Progenitor cell of endocrine pancreas (in vitro differentiated cells): Measurements from ENCODE around the gene KIF3B. TPM values are rescaled to one million over a fixed set of nuclear protein-coding genes. Genes with fewer than 3 reads are reported as not detected.
"Not testable (repeated sequence)": the region's sequence is repeated elsewhere in the genome, so short reads cannot be mapped to it uniquely, and the experiment has no call there.

ENCODE experiments used
- DNase-seq: peaks from one replicate; pipeline ENCODE4 v3.0.0; 2021; ENCODE audit warnings: low spot score; ENCODE audit not compliant: unreplicated experiment
- H3K27ac Mint-ChIP-seq: 2 replicates; pipeline ENCODE4 v1.8.0; 2021; ENCODE audit warnings: mild to moderate bottlenecking, moderate library complexity, mixed read lengths
- H3K27me3 Mint-ChIP-seq: 2 replicates; pipeline ENCODE4 v1.8.0; 2021; ENCODE audit warnings: mixed read lengths
- H3K36me3 Mint-ChIP-seq: 2 replicates; pipeline ENCODE4 v1.8.0; 2022; ENCODE audit warnings: mixed read lengths; ENCODE audit not compliant: insufficient read depth
- H3K4me1 Mint-ChIP-seq: 2 replicates; pipeline ENCODE4 v1.8.0; 2021; ENCODE audit warnings: low read depth, mixed read lengths
- H3K4me3 Mint-ChIP-seq: 2 replicates; pipeline ENCODE4 v1.8.0; 2021; ENCODE audit warnings: low read depth, mild to moderate bottlenecking, moderate library complexity, mixed read lengths
- H3K9me3 Mint-ChIP-seq: 2 replicates; pipeline ENCODE4 v1.8.0; 2021; ENCODE audit warnings: low read depth, mixed read lengths
- total RNA-seq: library from RNA; stranded (reverse); gene quantifications from 2 replicates; pipeline ENCODE4 v1.2.1, GENCODE V29; 2021
- TF ChIP-seq, protein P1 (sequence below): fragments of 200-600 bp; sonication (generic); IDR thresholded peaks from one replicate; pipeline ENCODE4 v1.5.0; 2021; ENCODE audit warnings: antibody characterized with exemption, mild to moderate bottlenecking; ENCODE audit not compliant: unreplicated experiment

KIF3B gene
- total RNA-seq, 1 donor from 2014 or later = 61.6 TPM

DNA sequence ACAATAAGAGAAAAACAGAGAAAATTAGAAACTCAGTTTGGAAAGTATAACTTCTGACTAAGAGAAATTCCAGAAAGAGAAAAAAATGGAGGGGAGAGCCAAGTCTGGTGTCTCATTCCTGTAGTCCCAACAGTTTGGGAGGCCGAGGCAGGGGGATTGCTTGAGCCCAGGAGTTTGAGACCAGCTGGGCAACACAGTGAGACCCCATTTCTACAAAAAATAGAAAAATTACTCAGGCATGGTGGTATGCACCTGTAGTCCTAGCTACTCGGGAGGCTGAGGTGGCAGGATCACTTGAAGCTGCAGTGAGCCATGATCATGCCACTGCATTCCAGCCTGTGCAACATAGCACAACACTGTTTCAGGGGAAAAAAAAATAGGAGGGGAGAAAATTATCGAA, 3.1 kb upstream of the KIF3B start:
- H3K27ac Mint-ChIP-seq = no peak overlapping the region
- H3K4me1 Mint-ChIP-seq = peaks cover 11% of the 10 kb centered on the region
- DNase-seq = no peak
- peaks cover 3% of the 10 kb centered on the region for H3K9me3 Mint-ChIP-seq
- no peak overlapping the region for H3K4me3 Mint-ChIP-seq
- H3K36me3 Mint-ChIP-seq = no peaks in the 10 kb centered on the region
- peaks cover 10% of the 10 kb centered on the region for H3K27me3 Mint-ChIP-seq
- TF ChIP-seq, protein P1, sequence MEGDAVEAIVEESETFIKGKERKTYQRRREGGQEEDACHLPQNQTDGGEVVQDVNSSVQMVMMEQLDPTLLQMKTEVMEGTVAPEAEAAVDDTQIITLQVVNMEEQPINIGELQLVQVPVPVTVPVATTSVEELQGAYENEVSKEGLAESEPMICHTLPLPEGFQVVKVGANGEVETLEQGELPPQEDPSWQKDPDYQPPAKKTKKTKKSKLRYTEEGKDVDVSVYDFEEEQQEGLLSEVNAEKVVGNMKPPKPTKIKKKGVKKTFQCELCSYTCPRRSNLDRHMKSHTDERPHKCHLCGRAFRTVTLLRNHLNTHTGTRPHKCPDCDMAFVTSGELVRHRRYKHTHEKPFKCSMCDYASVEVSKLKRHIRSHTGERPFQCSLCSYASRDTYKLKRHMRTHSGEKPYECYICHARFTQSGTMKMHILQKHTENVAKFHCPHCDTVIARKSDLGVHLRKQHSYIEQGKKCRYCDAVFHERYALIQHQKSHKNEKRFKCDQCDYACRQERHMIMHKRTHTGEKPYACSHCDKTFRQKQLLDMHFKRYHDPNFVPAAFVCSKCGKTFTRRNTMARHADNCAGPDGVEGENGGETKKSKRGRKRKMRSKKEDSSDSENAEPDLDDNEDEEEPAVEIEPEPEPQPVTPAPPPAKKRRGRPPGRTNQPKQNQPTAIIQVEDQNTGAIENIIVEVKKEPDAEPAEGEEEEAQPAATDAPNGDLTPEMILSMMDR = no peak

DNA sequence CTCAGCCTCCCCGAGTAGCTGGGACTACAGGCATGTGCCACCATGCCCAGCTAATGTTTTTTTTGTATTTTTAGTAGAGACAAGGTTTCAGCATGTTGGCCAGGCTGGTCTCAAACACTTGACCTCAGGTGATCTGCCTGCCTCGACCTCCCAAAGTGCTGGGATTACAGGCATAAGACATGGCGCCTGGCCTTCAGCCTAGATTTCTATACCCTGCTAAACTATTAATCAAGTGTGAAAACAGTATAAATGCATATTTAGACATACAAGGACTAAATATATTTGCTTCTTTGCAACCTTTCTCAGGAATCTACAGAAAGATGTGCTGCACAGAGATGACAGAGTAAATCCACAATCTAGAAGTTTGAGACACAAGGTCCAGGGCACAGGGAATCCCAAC, 2.3 kb upstream of the KIF3B start:
- peaks cover 11% of the 10 kb centered on the region for H3K4me1 Mint-ChIP-seq
- not testable (repeated sequence) for H3K9me3 Mint-ChIP-seq, H3K36me3 Mint-ChIP-seq, DNase-seq, H3K27ac Mint-ChIP-seq
- peaks cover 10% of the 10 kb centered on the region for H3K27me3 Mint-ChIP-seq
- peak overlapping the region; percentile 40 for H3K4me3 Mint-ChIP-seq

DNA sequence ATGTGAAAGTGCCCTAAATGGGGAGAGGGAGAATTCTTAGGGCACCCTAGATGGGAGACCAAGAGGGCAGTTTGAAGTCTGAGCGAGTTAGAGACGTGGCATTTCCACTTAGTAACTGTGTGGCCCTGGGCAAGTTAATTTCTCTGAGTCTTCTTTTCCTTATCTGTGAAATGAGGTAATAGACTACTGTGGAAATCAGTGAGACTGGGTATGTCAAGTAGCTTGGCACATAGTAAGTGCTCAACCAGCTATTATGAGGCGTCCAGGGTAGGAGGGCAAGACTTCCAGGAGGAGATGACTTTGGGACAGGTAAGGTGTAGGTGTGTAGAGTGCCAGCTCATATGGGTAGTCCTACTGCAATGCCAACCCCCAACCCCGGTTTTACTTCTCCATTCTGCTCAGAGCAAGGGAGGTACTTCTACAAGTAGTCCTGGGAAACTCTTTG, 770 bp downstream of the KIF3B start:
- Mint-ChIP-seq H3K9me3 (peaks cover 3% of the 10 kb centered on the region), H3K36me3 (peaks cover 3% of the 10 kb centered on the region), H3K27ac (peak overlapping the region; percentile 86), H3K27me3 (peaks cover 5% of the 10 kb centered on the region), H3K4me1 (peaks cover 11% of the 10 kb centered on the region), H3K4me3 (peak overlapping the region; percentile 85)
- no peak for DNase-seq
- TF ChIP-seq, protein P1 = no peak

DNA sequence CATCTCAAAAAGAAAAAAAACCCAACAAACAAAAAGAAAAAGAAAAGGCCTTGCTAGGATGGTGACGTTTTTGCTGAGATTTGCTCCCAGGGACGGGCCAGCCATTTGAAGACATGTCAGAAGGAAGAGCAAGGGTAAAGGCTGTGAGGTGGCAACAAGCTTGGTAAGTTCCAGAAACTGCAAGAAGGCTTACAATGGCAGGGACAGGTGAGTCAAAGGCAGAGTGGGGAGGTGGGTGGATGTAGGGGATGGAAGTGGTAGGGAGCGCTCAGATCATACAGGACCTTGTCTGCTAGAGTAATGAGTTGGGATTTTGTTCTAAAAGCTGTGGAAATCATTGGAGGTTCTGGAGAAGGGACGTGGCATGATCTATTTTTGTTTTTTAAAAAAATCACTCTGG, 4.3 kb downstream of the KIF3B start:
- H3K36me3 Mint-ChIP-seq = peaks cover 3% of the 10 kb centered on the region
- no peak overlapping the region for H3K27ac Mint-ChIP-seq
- peaks cover 28% of the 10 kb centered on the region for H3K4me1 Mint-ChIP-seq
- no peaks in the 10 kb centered on the region for H3K27me3 Mint-ChIP-seq
- TF ChIP-seq, protein P1 = no peak
- DNase-seq = no peak
- no peaks in the 10 kb centered on the region for H3K9me3 Mint-ChIP-seq
- no peak overlapping the region for H3K4me3 Mint-ChIP-seq

DNA sequence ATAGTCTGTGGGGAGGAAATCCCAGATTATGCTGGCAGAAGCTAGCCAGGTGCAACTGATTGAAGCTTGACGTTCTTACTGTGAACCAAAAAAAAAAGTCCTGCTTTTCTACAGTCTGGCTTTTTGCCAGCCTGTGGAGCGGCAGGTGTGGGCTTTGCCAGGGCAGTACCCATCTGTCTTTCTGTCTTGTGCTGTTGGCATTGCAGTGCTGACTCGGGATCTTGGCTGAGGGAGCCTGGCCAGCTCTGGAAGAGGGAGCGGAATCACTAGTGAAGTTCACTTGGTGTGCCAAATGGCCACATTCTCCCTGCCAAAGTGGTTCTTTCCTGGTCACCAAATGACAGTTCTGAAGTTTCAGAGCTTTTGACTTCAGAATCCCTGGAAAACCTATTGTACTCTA, 5.0 kb downstream of the KIF3B start:
- Mint-ChIP-seq H3K4me1 (peaks cover 26% of the 10 kb centered on the region), H3K27ac (no peak overlapping the region), H3K4me3 (no peak overlapping the region), H3K9me3 (no peaks in the 10 kb centered on the region), H3K36me3 (peaks cover 3% of the 10 kb centered on the region), H3K27me3 (no peaks in the 10 kb centered on the region)
- TF ChIP-seq, protein P1 = no peak
- DNase-seq = no peak

DNA sequence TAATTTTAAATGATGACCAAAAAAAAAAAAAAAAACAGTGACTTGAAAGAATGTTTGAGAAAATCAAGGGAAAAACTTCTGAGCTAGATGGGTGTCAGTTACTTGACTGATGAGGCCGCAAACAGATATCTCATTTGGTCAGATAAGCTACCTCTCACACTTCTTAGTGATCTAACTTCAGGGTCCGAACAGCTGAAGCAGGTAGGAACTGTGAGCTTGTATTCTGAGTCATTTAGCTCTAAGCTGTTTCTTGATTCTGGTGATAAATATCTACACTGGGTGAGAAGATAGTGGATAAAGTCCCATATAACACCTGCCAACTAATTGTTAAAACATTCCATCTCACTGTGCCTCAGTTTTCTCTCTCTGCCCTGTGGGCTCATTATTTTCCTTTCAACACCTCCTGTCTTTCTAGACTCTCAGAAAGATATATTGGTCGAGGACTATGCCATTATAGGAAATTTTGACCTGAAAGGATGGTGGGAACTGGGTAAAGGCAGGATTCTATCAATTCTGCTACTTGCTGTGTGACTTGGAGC, 7.7 kb downstream of the KIF3B start:
- TF ChIP-seq, protein P1 = no peak
- Mint-ChIP-seq H3K27ac (peak overlapping the region; percentile 31), H3K36me3 (peaks cover 6% of the 10 kb centered on the region), H3K4me1 (peaks cover 37% of the 10 kb centered on the region), H3K9me3 (no peaks in the 10 kb centered on the region), H3K4me3 (no peak overlapping the region), H3K27me3 (no peaks in the 10 kb centered on the region)
- DNase-seq = no peak
